Activated T-cell treated with anti-CD3 and anti-CD28 coated beads for 48 hours (primary cell): Measurements from ENCODE around the gene RIPPLY2.

Experiments
- DNase-seq: peaks from one replicate; pipeline ENCODE4 v3.0.0-alpha.2; 2020; ENCODE audit warnings: low read depth

Gene RIPPLY2

GRCh38 chr6:83905648-83906047, 52.5 kb downstream of the RIPPLY2 start:
- no peak for DNase-seq
